Measurements from ENCODE around the gene MFAP3. TPM values are rescaled to one million over a fixed set of nuclear protein-coding genes. Genes with fewer than 3 reads are reported as not detected.

The MFAP3 gene
- total RNA-seq, 1 experiment from 2014 or later = 18.5 TPM

- CTCF ChIA-PET = interaction anchor here (1.6 kb wide), 1 partner anchor 9 kb away, joined by 5 read pairs; no protein-coding TSS in a partner anchor
These were observed 42.5 kb downstream of the MFAP3 start for GRCh38 chr5:154081246-154081645.

GRCh38 chr5:154084062-154084639, 45.4 kb downstream of the MFAP3 start:
- ChIA-PET RAD21 (ENCODE audit: low non-redundant PET in 1 of 2, low total read pairs in 2 of 2, uncharacterized antibody in 2 of 2, unreplicated experiment in 2 of 2) (no interaction called here), POLR2A (no interaction called here), CTCF (no interaction called here)
- Histone ChIP-seq H3K9me3 (ENCODE audit: control insufficient read depth in 1 of 2, insufficient read depth in 1 of 2, low read depth in 1 of 2, low read length in 2 of 2) (no peaks in the 10 kb centered on the region), H3K36me3 (ENCODE audit: control insufficient read depth in 1 of 2, insufficient read depth in 2 of 2, low read length in 2 of 2) (no peaks in the 10 kb centered on the region), H3K27me3 (ENCODE audit: insufficient read depth, low read length) (no peaks in the 10 kb centered on the region), H3K4me3 (replicated peaks in 1 of 2; ENCODE audit: low read depth in 1 of 2, low read length in 2 of 2) (no peak overlapping the region), H3K9me2 (ENCODE audit: insufficient read depth) (no peaks in the 10 kb centered on the region), H3K79me2 (ENCODE audit: insufficient read depth, low read length) (no peaks in the 10 kb centered on the region), H3K27ac (ENCODE audit: low read depth, low read length) (no peak overlapping the region), H3K9ac (ENCODE audit: low read length) (no peak overlapping the region), H2AFZ (ENCODE audit: low read depth, low read length, poor library complexity, severe bottlenecking) (no peak overlapping the region), H3K4me1 (ENCODE audit: control insufficient read depth in 1 of 2, insufficient read depth in 2 of 2, low read length in 2 of 2) (no peaks in the 10 kb centered on the region), H3K4me2 (ENCODE audit: low read length) (no peak overlapping the region), H4K20me1 (ENCODE audit: insufficient read depth) (no peaks in the 10 kb centered on the region)
- no peak for TF ChIP-seq ZFX (IDR thresholded peaks at IDR 0.05)
- no peak for TF ChIP-seq EGR1 (IDR thresholded peaks at IDR 0.05; ENCODE audit: low read depth)
- TF ChIP-seq TCF7L2 (IDR thresholded peaks at IDR 0.05; ENCODE audit: borderline replicate concordance, extremely low read depth, insufficient read depth, insufficient read length) = no peak
- TF ChIP-seq ATF3 (IDR thresholded peaks at IDR 0.05) = no peak
- no peak for TF ChIP-seq SP1 (IDR thresholded peaks at IDR 0.05; ENCODE audit: low read depth)
- no peak for TF ChIP-seq CBX3 (IDR thresholded peaks at IDR 0.05; ENCODE audit: low read depth)
- no peak for TF ChIP-seq ZBTB33 (IDR thresholded peaks at IDR 0.05; ENCODE audit: extremely low read depth, insufficient replicate concordance, low read length)
- TF ChIP-seq RAD21 (IDR thresholded peaks at IDR 0.05; ENCODE audit: low read depth) = no peak
- TF ChIP-seq SRF (IDR thresholded peaks at IDR 0.05; ENCODE audit: low read depth) = no peak
- intact Hi-C loops (cut with micrococcal nuclease) = no loop called here
- no TSS peak for BruUV-seq (replicated peaks)
- DNase-seq (ENCODE audit: low read depth, low spot score) = no peak
- ATAC-seq = no peak

More at GRCh38 chr5:154081246-154081645, 42.5 kb downstream of the MFAP3 start:
- Histone ChIP-seq H3K27ac (ENCODE audit: low read depth, low read length) (no peak overlapping the region), H3K79me2 (ENCODE audit: insufficient read depth, low read length) (no peaks in the 10 kb centered on the region), H3K4me2 (ENCODE audit: low read length) (no peak overlapping the region), H3K9ac (ENCODE audit: low read length) (no peak overlapping the region), H3K9me3 (ENCODE audit: control insufficient read depth in 1 of 2, insufficient read depth in 1 of 2, low read depth in 1 of 2, low read length in 2 of 2) (no peaks in the 10 kb centered on the region), H3K4me3 (replicated peaks in 1 of 2; ENCODE audit: low read depth in 1 of 2, low read length in 2 of 2) (no peak overlapping the region), H2AFZ (ENCODE audit: low read depth, low read length, poor library complexity, severe bottlenecking) (no peak overlapping the region), H3K4me1 (ENCODE audit: control insufficient read depth in 1 of 2, insufficient read depth in 2 of 2, low read length in 2 of 2) (peaks cover 0 to 11% of the 10 kb centered on the region in 2 experiments; a peak in 2 of 4 replicates), H3K9me2 (ENCODE audit: insufficient read depth) (no peaks in the 10 kb centered on the region), H4K20me1 (ENCODE audit: insufficient read depth) (no peaks in the 10 kb centered on the region), H3K36me3 (ENCODE audit: control insufficient read depth in 1 of 2, insufficient read depth in 2 of 2, low read length in 2 of 2) (no peaks in the 10 kb centered on the region), H3K27me3 (ENCODE audit: insufficient read depth, low read length) (no peaks in the 10 kb centered on the region)
- ATAC-seq (no peak), DNase-seq (ENCODE audit: low read depth, low spot score) (no peak)
- no TSS peak for BruUV-seq (replicated peaks)
- TF ChIP-seq ELF1 (IDR thresholded peaks at IDR 0.05; ENCODE audit: borderline replicate concordance, low read depth) (no peak), JUND (IDR thresholded peaks at IDR 0.05) (no peak), POLR2A (IDR thresholded peaks at IDR 0.05; ENCODE audit: borderline replicate concordance, extremely low read depth, insufficient read depth, insufficient read length) (no peak), ATF3 (IDR thresholded peaks at IDR 0.05) (no peak), POLR2AphosphoS5 (IDR thresholded peaks at IDR 0.05; ENCODE audit: low read depth, low read length) (no peak), CBX3 (IDR thresholded peaks at IDR 0.05; ENCODE audit: low read depth) (no peak), RAD21 (IDR thresholded peaks at IDR 0.05; ENCODE audit: low read depth) (no peak)
- POLR2A ChIA-PET = no interaction called here
- intact Hi-C loops (cut with micrococcal nuclease) = no loop called here
- RAD21 ChIA-PET (ENCODE audit: low non-redundant PET in 1 of 2, low total read pairs in 2 of 2, uncharacterized antibody in 2 of 2, unreplicated experiment in 2 of 2) = no interaction called here
